Smooth muscle cell (in vitro differentiated cells): ENCODE measurements around the gene CACNA2D1. TPM values are rescaled to one million over a fixed set of nuclear protein-coding genes. Genes with fewer than 3 reads are reported as not detected.

Source experiments
- DNase-seq: peaks from one replicate; lab custom pipeline; 2025; ENCODE audit not compliant: unreplicated experiment; lab: John Stamatoyannopoulos, UW
- H2AFZ ChIP-seq: fragments of 200-600 bp; sonication (generic); 2 replicates; pipeline ENCODE4 v1.6.0; 2016; ENCODE audit warnings: antibody characterized with exemption, low read depth, mild to moderate bottlenecking
- H3F3A ChIP-seq: fragments of 200-600 bp; sonication (generic); 2 replicates; pipeline ENCODE4 v1.6.0; 2017; ENCODE audit warnings: antibody characterized with exemption, low read depth
- H3K27ac ChIP-seq: fragments of 200-600 bp; sonication (generic); 2 replicates; pipeline ENCODE4 v1.5.1; 2016; ENCODE audit warnings: low read depth, mild to moderate bottlenecking
- H3K27me3 ChIP-seq: fragments of 200-600 bp; sonication (generic); 2 replicates; pipeline ENCODE4 v1.6.1; 2016; ENCODE audit warnings: low read depth, mild to moderate bottlenecking
- H3K36me3 ChIP-seq: fragments of 200-600 bp; sonication (generic); 2 replicates; pipeline ENCODE4 v1.5.1; 2016; ENCODE audit warnings: low read depth
- H3K4me1 ChIP-seq: fragments of 200-600 bp; sonication (generic); 2 replicates; pipeline ENCODE4 v1.5.1; 2016; ENCODE audit warnings: low read depth
- H3K4me2 ChIP-seq: fragments of 200-600 bp; sonication (generic); 2 replicates; pipeline ENCODE4 v1.6.0; 2016; ENCODE audit warnings: mild to moderate bottlenecking
- H3K4me3 ChIP-seq: fragments of 200-600 bp; sonication (generic); 2 replicates; pipeline ENCODE4 v1.5.1; 2016; ENCODE audit warnings: mild to moderate bottlenecking
- H3K79me2 ChIP-seq: fragments of 200-600 bp; sonication (generic); 2 replicates; pipeline ENCODE4 v1.6.0; 2016; ENCODE audit warnings: low read depth, mild to moderate bottlenecking
- H3K9ac ChIP-seq: fragments of 200-600 bp; sonication (generic); 2 replicates; pipeline ENCODE4 v1.6.0; 2016; ENCODE audit warnings: low read depth
- H3K9me3 ChIP-seq: fragments of 200-600 bp; sonication (generic); replicated peaks from 2 replicates; pipeline ENCODE4 v1.5.1; 2016; ENCODE audit warnings: low read depth
- H4K20me1 ChIP-seq: fragments of 200-600 bp; sonication (generic); 2 replicates; pipeline ENCODE4 v1.6.0; 2016; ENCODE audit warnings: low read depth
- CTCF ChIP-seq: fragments of 200-600 bp; sonication (generic); IDR thresholded peaks from 2 replicates; pipeline ENCODE4 v1.5.1; 2017; ENCODE audit warnings: borderline replicate concordance, mild to moderate bottlenecking, antibody characterized with exemption; ENCODE audit not compliant: insufficient read depth, poor library complexity, severe bottlenecking
- WGBS: methylation state at CpG from one replicate; pipeline ENCODE4 v1.1.7; 2016; ENCODE audit warnings: low lambda C conversion rate; 5-methylcytosine and 5-hydroxymethylcytosine counted together
- polyA plus RNA-seq: library from polyadenylated mRNA; unstranded; fragments of >200 nt; fragmentation: Nextera tagmentation; extraction: Ambion mirVana; gene quantifications from 2 replicates; pipeline ENCODE4 v1.2.1, GENCODE V29; 2016
- total RNA-seq: library from RNA; depleted of rRNA; stranded (reverse); fragments of >200 nt; gene quantifications from 2 replicates; pipeline ENCODE4 v1.2.3, GENCODE V29; 2014

CACNA2D1 gene
- total and polyA plus RNA-seq, 2 experiments from 2014 or later, result 4.1 to 39.3 TPM

- Histone ChIP-seq H4K20me1 (no peaks in the 10 kb centered on the region), H3K9me3 (no peaks in the 10 kb centered on the region), H3K36me3 (no peaks in the 10 kb centered on the region), H3K79me2 (no peaks in the 10 kb centered on the region), H3K4me1 (peaks cover 3% of the 10 kb centered on the region), H3K27ac (no peak overlapping the region), H3K9ac (no peak overlapping the region), H2AFZ (no peak overlapping the region), H3K27me3 (no peaks in the 10 kb centered on the region), H3F3A (no peaks in the 10 kb centered on the region), H3K4me2 (no peak overlapping the region), H3K4me3 (no peak overlapping the region)
- TF ChIP-seq CTCF, result no peak
- WGBS, result 30% methylated on average over 2 of the region's 2 CpGs
- no peak for DNase-seq
Observed at GRCh38 chr7:82362129-82362706, 81.4 kb downstream of the CACNA2D1 start.

GRCh38 chr7:82360591-82361368, 82.8 kb downstream of the CACNA2D1 start:
- no peak for DNase-seq
- no peaks in the 10 kb centered on the region for H3F3A ChIP-seq
- no peaks in the 10 kb centered on the region for H3K36me3 ChIP-seq
- no peak overlapping the region for H3K4me3 ChIP-seq
- 67% methylated on average over 2 of the region's 2 CpGs for WGBS
- H3K4me2 ChIP-seq, result no peak overlapping the region
- TF ChIP-seq CTCF, result no peak
- H3K4me1 ChIP-seq, result peaks cover 3% of the 10 kb centered on the region
- H3K27ac ChIP-seq, result no peak overlapping the region
- no peaks in the 10 kb centered on the region for H3K79me2 ChIP-seq
- no peaks in the 10 kb centered on the region for H4K20me1 ChIP-seq
- H3K9me3 ChIP-seq, result no peaks in the 10 kb centered on the region
- H3K27me3 ChIP-seq, result no peaks in the 10 kb centered on the region
- no peak overlapping the region for H2AFZ ChIP-seq
- no peak overlapping the region for H3K9ac ChIP-seq

GRCh38 chr7:82359426-82359825, 84.2 kb downstream of the CACNA2D1 start:
- no peak for DNase-seq
- H3K27me3 ChIP-seq, result no peaks in the 10 kb centered on the region
- no peaks in the 10 kb centered on the region for H3K36me3 ChIP-seq
- H3K4me3 ChIP-seq, result no peak overlapping the region
- H3K4me1 ChIP-seq, result peaks cover 1% of the 10 kb centered on the region
- no peak overlapping the region for H2AFZ ChIP-seq
- no peak overlapping the region for H3K27ac ChIP-seq
- H3K9ac ChIP-seq, result no peak overlapping the region
- 87% methylated on average over 3 of the region's 3 CpGs for WGBS
- H3K9me3 ChIP-seq, result no peaks in the 10 kb centered on the region
- H3K4me2 ChIP-seq, result no peak overlapping the region
- no peak for TF ChIP-seq CTCF
- no peaks in the 10 kb centered on the region for H3F3A ChIP-seq
- no peaks in the 10 kb centered on the region for H4K20me1 ChIP-seq
- H3K79me2 ChIP-seq, result no peaks in the 10 kb centered on the region
